ENCODE results near the gene PNLIPRP1. TPM values are rescaled to one million over a fixed set of nuclear protein-coding genes. Genes with fewer than 3 reads are reported as not detected.

PNLIPRP1 gene
- total and polyA plus RNA-seq, 11 donors: 0.08 to 1.5 (median 0.53) TPM; not detected in 6

- 71 to 80% (median 77%) methylated on average over 3 of the region's 3 CpGs for WGBS, 4 donors
- Histone ChIP-seq H3K27ac (no peak overlapping the region), H3K36me3 (no peaks in the 10 kb centered on the region), H3K4me3 (no peak overlapping the region), H3K27me3 (no peaks in the 10 kb centered on the region), H3K9me3 (no peaks in the 10 kb centered on the region), H3K4me1 (no peaks in the 10 kb centered on the region)
- ATAC-seq (no peak), DNase-seq (no peak)
- no peak for TF ChIP-seq CTCF (IDR thresholded peaks at IDR 0.05)
- no peak for TF ChIP-seq POLR2A (IDR thresholded peaks at IDR 0.05)
- intact Hi-C loops (cut with DNase I): no loop called here
Measured at GRCh38 chr10:116574797-116575196, 16.0 kb upstream of the PNLIPRP1 start.

- DNase-seq (no peak), ATAC-seq (no peak)
- intact Hi-C loops (cut with DNase I): no loop called here
- Histone ChIP-seq H3K27ac (no peak overlapping the region), H3K27me3 (no peaks in the 10 kb centered on the region), H3K9me3 (peaks cover 0 to 5% (median 0%) of the 10 kb centered on the region in 12 donors), H3K4me1 (no peaks in the 10 kb centered on the region), H3K36me3 (no peaks in the 10 kb centered on the region), H3K4me3 (no peak overlapping the region)
- TF ChIP-seq POLR2A (IDR thresholded peaks at IDR 0.05) (no peak), CTCF (IDR thresholded peaks at IDR 0.05) (no peak)
- WGBS, 4 donors: 80 to 88% (median 86%) methylated on average over 8 of the region's 8 CpGs
Measured at GRCh38 chr10:116587878-116588591, 2.7 kb upstream of the PNLIPRP1 start.

- H3K27me3 ChIP-seq: no peaks in the 10 kb centered on the region
- no peaks in the 10 kb centered on the region for H3K36me3 ChIP-seq
- WGBS, 4 donors: 75 to 89% (median 79%) methylated on average over 2 of the region's 2 CpGs
- no peak overlapping the region for H3K27ac ChIP-seq
- peaks cover 0 to 5% (median 0%) of the 10 kb centered on the region in 12 donors for H3K9me3 ChIP-seq
- no peak overlapping the region for H3K4me3 ChIP-seq
- intact Hi-C loops (cut with DNase I): no loop called here
- no peak for DNase-seq
- TF ChIP-seq POLR2A (IDR thresholded peaks at IDR 0.05) (no peak), CTCF (IDR thresholded peaks at IDR 0.05) (no peak)
- ATAC-seq: no peak
- H3K4me1 ChIP-seq: no peaks in the 10 kb centered on the region
Measured at GRCh38 chr10:116588995-116589394, 1.8 kb upstream of the PNLIPRP1 start.

GRCh38 chr10:116589926-116590325, 833 bp upstream of the PNLIPRP1 start:
- no peak overlapping the region for H3K4me3 ChIP-seq
- no peak for ATAC-seq
- no peaks in the 10 kb centered on the region for H3K36me3 ChIP-seq
- TF ChIP-seq POLR2A (IDR thresholded peaks at IDR 0.05) (no peak), CTCF (IDR thresholded peaks at IDR 0.05) (no peak)
- DNase-seq: no peak
- H3K27me3 ChIP-seq: no peaks in the 10 kb centered on the region
- H3K27ac ChIP-seq: no peak overlapping the region
- 67 to 79% (median 74%) methylated on average over 2 of the region's 2 CpGs for WGBS, 4 donors
- intact Hi-C loops (cut with DNase I): no loop called here
- no peaks in the 10 kb centered on the region for H3K4me1 ChIP-seq
- H3K9me3 ChIP-seq: peaks cover 0 to 5% (median 0%) of the 10 kb centered on the region in 12 donors
